ENCODE data around the gene TMEM61. TPM values are rescaled to one million over a fixed set of nuclear protein-coding genes. Genes with fewer than 3 reads are reported as not detected.

Gene TMEM61
- total and polyA plus RNA-seq, 2 of the 8 experiments (the other 6 are each of a cell fraction or from before 2014, with no cell fraction given): 0.54 to 1.4 TPM

- TF ChIP-seq, protein P1, sequence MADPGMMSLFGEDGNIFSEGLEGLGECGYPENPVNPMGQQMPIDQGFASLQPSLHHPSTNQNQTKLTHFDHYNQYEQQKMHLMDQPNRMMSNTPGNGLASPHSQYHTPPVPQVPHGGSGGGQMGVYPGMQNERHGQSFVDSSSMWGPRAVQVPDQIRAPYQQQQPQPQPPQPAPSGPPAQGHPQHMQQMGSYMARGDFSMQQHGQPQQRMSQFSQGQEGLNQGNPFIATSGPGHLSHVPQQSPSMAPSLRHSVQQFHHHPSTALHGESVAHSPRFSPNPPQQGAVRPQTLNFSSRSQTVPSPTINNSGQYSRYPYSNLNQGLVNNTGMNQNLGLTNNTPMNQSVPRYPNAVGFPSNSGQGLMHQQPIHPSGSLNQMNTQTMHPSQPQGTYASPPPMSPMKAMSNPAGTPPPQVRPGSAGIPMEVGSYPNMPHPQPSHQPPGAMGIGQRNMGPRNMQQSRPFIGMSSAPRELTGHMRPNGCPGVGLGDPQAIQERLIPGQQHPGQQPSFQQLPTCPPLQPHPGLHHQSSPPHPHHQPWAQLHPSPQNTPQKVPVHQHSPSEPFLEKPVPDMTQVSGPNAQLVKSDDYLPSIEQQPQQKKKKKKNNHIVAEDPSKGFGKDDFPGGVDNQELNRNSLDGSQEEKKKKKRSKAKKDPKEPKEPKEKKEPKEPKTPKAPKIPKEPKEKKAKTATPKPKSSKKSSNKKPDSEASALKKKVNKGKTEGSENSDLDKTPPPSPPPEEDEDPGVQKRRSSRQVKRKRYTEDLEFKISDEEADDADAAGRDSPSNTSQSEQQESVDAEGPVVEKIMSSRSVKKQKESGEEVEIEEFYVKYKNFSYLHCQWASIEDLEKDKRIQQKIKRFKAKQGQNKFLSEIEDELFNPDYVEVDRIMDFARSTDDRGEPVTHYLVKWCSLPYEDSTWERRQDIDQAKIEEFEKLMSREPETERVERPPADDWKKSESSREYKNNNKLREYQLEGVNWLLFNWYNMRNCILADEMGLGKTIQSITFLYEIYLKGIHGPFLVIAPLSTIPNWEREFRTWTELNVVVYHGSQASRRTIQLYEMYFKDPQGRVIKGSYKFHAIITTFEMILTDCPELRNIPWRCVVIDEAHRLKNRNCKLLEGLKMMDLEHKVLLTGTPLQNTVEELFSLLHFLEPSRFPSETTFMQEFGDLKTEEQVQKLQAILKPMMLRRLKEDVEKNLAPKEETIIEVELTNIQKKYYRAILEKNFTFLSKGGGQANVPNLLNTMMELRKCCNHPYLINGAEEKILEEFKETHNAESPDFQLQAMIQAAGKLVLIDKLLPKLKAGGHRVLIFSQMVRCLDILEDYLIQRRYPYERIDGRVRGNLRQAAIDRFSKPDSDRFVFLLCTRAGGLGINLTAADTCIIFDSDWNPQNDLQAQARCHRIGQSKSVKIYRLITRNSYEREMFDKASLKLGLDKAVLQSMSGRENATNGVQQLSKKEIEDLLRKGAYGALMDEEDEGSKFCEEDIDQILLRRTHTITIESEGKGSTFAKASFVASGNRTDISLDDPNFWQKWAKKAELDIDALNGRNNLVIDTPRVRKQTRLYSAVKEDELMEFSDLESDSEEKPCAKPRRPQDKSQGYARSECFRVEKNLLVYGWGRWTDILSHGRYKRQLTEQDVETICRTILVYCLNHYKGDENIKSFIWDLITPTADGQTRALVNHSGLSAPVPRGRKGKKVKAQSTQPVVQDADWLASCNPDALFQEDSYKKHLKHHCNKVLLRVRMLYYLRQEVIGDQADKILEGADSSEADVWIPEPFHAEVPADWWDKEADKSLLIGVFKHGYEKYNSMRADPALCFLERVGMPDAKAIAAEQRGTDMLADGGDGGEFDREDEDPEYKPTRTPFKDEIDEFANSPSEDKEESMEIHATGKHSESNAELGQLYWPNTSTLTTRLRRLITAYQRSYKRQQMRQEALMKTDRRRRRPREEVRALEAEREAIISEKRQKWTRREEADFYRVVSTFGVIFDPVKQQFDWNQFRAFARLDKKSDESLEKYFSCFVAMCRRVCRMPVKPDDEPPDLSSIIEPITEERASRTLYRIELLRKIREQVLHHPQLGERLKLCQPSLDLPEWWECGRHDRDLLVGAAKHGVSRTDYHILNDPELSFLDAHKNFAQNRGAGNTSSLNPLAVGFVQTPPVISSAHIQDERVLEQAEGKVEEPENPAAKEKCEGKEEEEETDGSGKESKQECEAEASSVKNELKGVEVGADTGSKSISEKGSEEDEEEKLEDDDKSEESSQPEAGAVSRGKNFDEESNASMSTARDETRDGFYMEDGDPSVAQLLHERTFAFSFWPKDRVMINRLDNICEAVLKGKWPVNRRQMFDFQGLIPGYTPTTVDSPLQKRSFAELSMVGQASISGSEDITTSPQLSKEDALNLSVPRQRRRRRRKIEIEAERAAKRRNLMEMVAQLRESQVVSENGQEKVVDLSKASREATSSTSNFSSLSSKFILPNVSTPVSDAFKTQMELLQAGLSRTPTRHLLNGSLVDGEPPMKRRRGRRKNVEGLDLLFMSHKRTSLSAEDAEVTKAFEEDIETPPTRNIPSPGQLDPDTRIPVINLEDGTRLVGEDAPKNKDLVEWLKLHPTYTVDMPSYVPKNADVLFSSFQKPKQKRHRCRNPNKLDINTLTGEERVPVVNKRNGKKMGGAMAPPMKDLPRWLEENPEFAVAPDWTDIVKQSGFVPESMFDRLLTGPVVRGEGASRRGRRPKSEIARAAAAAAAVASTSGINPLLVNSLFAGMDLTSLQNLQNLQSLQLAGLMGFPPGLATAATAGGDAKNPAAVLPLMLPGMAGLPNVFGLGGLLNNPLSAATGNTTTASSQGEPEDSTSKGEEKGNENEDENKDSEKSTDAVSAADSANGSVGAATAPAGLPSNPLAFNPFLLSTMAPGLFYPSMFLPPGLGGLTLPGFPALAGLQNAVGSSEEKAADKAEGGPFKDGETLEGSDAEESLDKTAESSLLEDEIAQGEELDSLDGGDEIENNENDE (IDR thresholded peaks at IDR 0.05; ENCODE audit: insufficient replicate concordance, low read length): no peak
- no peak for TF ChIP-seq GTF2F1 (IDR thresholded peaks at IDR 0.05; ENCODE audit: borderline replicate concordance, low read depth, low read length)
- TF ChIP-seq TBP (IDR thresholded peaks at IDR 0.05; ENCODE audit: low read depth, low read length): no peak
- no peak for TF ChIP-seq TCF12 (IDR thresholded peaks at IDR 0.05; ENCODE audit: low read depth, low read length)
- TF ChIP-seq ASH2L (IDR thresholded peaks at IDR 0.05; ENCODE audit: low read length): no peak
- no peak for TF ChIP-seq ZNF274 (IDR thresholded peaks at IDR 0.05; ENCODE audit: borderline replicate concordance, extremely low read depth, low read length)
- no peak for TF ChIP-seq JUN (IDR thresholded peaks at IDR 0.05; ENCODE audit: low read depth, low read length)
- TF ChIP-seq BRCA1 (IDR thresholded peaks at IDR 0.05; ENCODE audit: low read depth, low read length): no peak
- no peak for TF ChIP-seq HDAC2 (IDR thresholded peaks at IDR 0.05; ENCODE audit: borderline replicate concordance in 1 of 2, low read depth in 2 of 2, low read length in 2 of 2)
- TF ChIP-seq HDAC6 (IDR thresholded peaks at IDR 0.05; ENCODE audit: low read depth, low read length): no peak
- TF ChIP-seq PHF8 (conservative IDR thresholded peaks at IDR 0.05; ENCODE audit: low read depth, low read length): no peak
- TF ChIP-seq SIN3A (conservative IDR thresholded peaks at IDR 0.05 in 1 of 2, IDR thresholded peaks at IDR 0.05 in 1 of 2; ENCODE audit: low read depth in 1 of 2, low read length in 2 of 2): no peak
Measured at GRCh38 chr1:54953846-54954245, 26.6 kb upstream of the TMEM61 start (continued).

Measured in H1 (cell line).